Caco-2 (cell line): ENCODE measurements around the gene SPANXN1. TPM values are rescaled to one million over a fixed set of nuclear protein-coding genes. Genes with fewer than 3 reads are reported as not detected.

ENCODE experiments used
- BruUV-seq: library from RNA; stranded (reverse); fragments of 400-500 nt; replicated peaks from 2 replicates; lab custom pipeline; 2021; lab: Mats Ljungman, UMichigan
- CTCF ChIA-PET: fragments of 300-600 bp; sonication (Branson Sonifier 250); formaldehyde crosslinking; loops from one replicate; lab custom pipeline; 2022; ENCODE audit warnings: antibody characterized with exemption; lab: Charles Lee
- POLR2A ChIA-PET: fragments of 300-600 bp; sonication (Branson Sonifier 250); formaldehyde crosslinking; loops from one replicate; lab custom pipeline; 2022; ENCODE audit warnings: antibody characterized with exemption; lab: Charles Lee
- DNase-seq, 2 experiments: peaks; one replicate each; pipeline versions ENCODE4 v3.0.0 to v3.0.0-alpha.2; 2020 to 2022
- H3K27me3 ChIP-seq: replicated peaks from 2 replicates; pipeline ENCODE4 v1.6.0; 2011; ENCODE audit warnings: low read length; ENCODE audit not compliant: control insufficient read depth, insufficient read depth
- H3K36me3 ChIP-seq: 2 replicates; pipeline ENCODE4 v1.5.1; 2011; ENCODE audit warnings: low read length; ENCODE audit not compliant: control insufficient read depth, insufficient read depth
- H3K4me1 ChIP-seq: fragments of 250-450 bp; sonication (Bioruptor Pico); 2 replicates; pipeline ENCODE4 v1.5.1; 2020; ENCODE audit warnings: mild to moderate bottlenecking
- H3K4me3 ChIP-seq: 2 replicates; pipeline ENCODE4 v1.5.1; 2011; ENCODE audit warnings: low read depth, mild to moderate bottlenecking, control low read depth, low read length
- H3K9me3 ChIP-seq: fragments of 250-450 bp; sonication (Bioruptor Pico); 2 replicates; pipeline ENCODE4 v1.5.1; 2020; ENCODE audit warnings: mild to moderate bottlenecking, moderate library complexity
- H3K27ac Mint-ChIP-seq: one replicate; pipeline ENCODE4 v1.8.0; 2022; ENCODE audit warnings: mixed read lengths; ENCODE audit not compliant: unreplicated experiment
- H3K27me3 Mint-ChIP-seq: one replicate; pipeline ENCODE4 v1.8.0; 2022; ENCODE audit warnings: mixed read lengths; ENCODE audit not compliant: insufficient read depth, unreplicated experiment
- H3K36me3 Mint-ChIP-seq: one replicate; pipeline ENCODE4 v1.8.0; 2022; ENCODE audit warnings: mild to moderate bottlenecking, mixed read lengths; ENCODE audit not compliant: insufficient read depth, unreplicated experiment
- H3K4me1 Mint-ChIP-seq: one replicate; pipeline ENCODE4 v1.8.0; 2022; ENCODE audit warnings: low read depth, mixed read lengths; ENCODE audit not compliant: unreplicated experiment
- H3K4me3 Mint-ChIP-seq: one replicate; pipeline ENCODE4 v1.8.0; 2022; ENCODE audit warnings: mild to moderate bottlenecking, moderate library complexity, mixed read lengths; ENCODE audit not compliant: unreplicated experiment
- H3K9me3 Mint-ChIP-seq: one replicate; pipeline ENCODE4 v1.8.0; 2022; ENCODE audit warnings: mixed read lengths; ENCODE audit not compliant: unreplicated experiment
- CTCF ChIP-seq, 2 experiments: fragments of 200-600 bp in 1 of 2; IDR thresholded peaks; 1 replicate in 1 of 2; 2 replicates in 1 of 2; pipeline versions ENCODE4 v1.5.1 to v1.8.0; 2011 to 2022; ENCODE audit warnings: antibody characterized with exemption in 1 of 2, control low read depth in 1 of 2, inconsistent platforms in 1 of 2, low read depth in 1 of 2, low read length in 1 of 2, mild to moderate bottlenecking in 1 of 2, moderate library complexity in 1 of 2; ENCODE audit not compliant: insufficient read depth in 1 of 2, severe bottlenecking in 1 of 2, unreplicated experiment in 1 of 2
- intact Hi-C: fragments of 100-400 bp; cut with micrococcal nuclease; formaldehyde crosslinking; loops from one replicate; pipeline ENCODE4 v1.10.0; 2022; ENCODE audit not compliant: unreplicated experiment
- total RNA-seq: library from RNA; stranded (reverse); gene quantifications from 2 replicates; pipeline ENCODE4 v1.2.3, GENCODE V29; 2022

SPANXN1 gene
- total RNA-seq, 1 experiment from 2014 or later: not detected

- no TSS peak for BruUV-seq
- Histone ChIP-seq H3K36me3 (no peaks in the 10 kb centered on the region), H3K27me3 (no peaks in the 10 kb centered on the region), H3K4me3 (no peak overlapping the region), H3K4me1 (no peaks in the 10 kb centered on the region), H3K9me3 (no peaks in the 10 kb centered on the region)
- intact Hi-C loops: no loop called here
- TF ChIP-seq CTCF (IDR thresholded peaks at IDR 0.05; ENCODE audit: insufficient read depth in 1 of 2, low read depth in 1 of 2, low read length in 1 of 2, severe bottlenecking in 1 of 2, unreplicated experiment in 1 of 2): no peak
- Mint-ChIP-seq H3K4me3 (no peak overlapping the region), H3K4me1 (no peaks in the 10 kb centered on the region), H3K36me3 (no peaks in the 10 kb centered on the region), H3K27ac (no peak overlapping the region), H3K27me3 (no peaks in the 10 kb centered on the region), H3K9me3 (no peaks in the 10 kb centered on the region)
- no peak for DNase-seq
- CTCF ChIA-PET: no interaction called here
- POLR2A ChIA-PET: no interaction called here
Measured at GRCh38 chrX:145292218-145292617, 44.9 kb downstream of the SPANXN1 start.
